ENCODE results near the gene MEGF9. TPM values are rescaled to one million over a fixed set of nuclear protein-coding genes. Genes with fewer than 3 reads are reported as not detected.

MEGF9 gene
- total RNA-seq, 2 donors from 2014 or later = 5.0 to 10.7 TPM

- no peaks in the 10 kb centered on the region for H3K36me3 Mint-ChIP-seq (ENCODE audit: low read depth)
- H3K9ac ChIP-seq (ENCODE audit: extremely low read depth, low read length, poor library complexity, severe bottlenecking) = no peak overlapping the region
- no peaks in the 10 kb centered on the region for H3K4me1 ChIP-seq (ENCODE audit: control insufficient read depth, insufficient read depth, low read length)
- H3K4me3 ChIP-seq (ENCODE audit: low read length) = no peak overlapping the region
- no peaks in the 10 kb centered on the region for H3K9me3 Mint-ChIP-seq
- TF ChIP-seq, protein P1, sequence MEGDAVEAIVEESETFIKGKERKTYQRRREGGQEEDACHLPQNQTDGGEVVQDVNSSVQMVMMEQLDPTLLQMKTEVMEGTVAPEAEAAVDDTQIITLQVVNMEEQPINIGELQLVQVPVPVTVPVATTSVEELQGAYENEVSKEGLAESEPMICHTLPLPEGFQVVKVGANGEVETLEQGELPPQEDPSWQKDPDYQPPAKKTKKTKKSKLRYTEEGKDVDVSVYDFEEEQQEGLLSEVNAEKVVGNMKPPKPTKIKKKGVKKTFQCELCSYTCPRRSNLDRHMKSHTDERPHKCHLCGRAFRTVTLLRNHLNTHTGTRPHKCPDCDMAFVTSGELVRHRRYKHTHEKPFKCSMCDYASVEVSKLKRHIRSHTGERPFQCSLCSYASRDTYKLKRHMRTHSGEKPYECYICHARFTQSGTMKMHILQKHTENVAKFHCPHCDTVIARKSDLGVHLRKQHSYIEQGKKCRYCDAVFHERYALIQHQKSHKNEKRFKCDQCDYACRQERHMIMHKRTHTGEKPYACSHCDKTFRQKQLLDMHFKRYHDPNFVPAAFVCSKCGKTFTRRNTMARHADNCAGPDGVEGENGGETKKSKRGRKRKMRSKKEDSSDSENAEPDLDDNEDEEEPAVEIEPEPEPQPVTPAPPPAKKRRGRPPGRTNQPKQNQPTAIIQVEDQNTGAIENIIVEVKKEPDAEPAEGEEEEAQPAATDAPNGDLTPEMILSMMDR (conservative IDR thresholded peaks at IDR 0.05) = no peak
- H3K4me3 Mint-ChIP-seq = no peak overlapping the region
- no peaks in the 10 kb centered on the region for H3K4me1 Mint-ChIP-seq
- no peak overlapping the region for H3K27ac ChIP-seq (ENCODE audit: low read depth, low read length)
- no peaks in the 10 kb centered on the region for H3K27me3 Mint-ChIP-seq (ENCODE audit: insufficient read depth)
- no peaks in the 10 kb centered on the region for H3K9me3 ChIP-seq (ENCODE audit: control insufficient read depth, low read length)
- 91 to 98% methylated on average over 6 of the region's 6 CpGs for WGBS, 2 experiments (ENCODE audit: insufficient coverage in 1 of 2, insufficient read length in 1 of 2)
- DNase-seq = no peak
- no peak overlapping the region for H3K27ac Mint-ChIP-seq
- no peaks in the 10 kb centered on the region for H3K36me3 ChIP-seq (ENCODE audit: control insufficient read depth, insufficient read depth, low read length)
- H3K27me3 ChIP-seq (ENCODE audit: control insufficient read depth, insufficient read depth, low read length, poor library complexity, severe bottlenecking) = no peaks in the 10 kb centered on the region
Observed at GRCh38 chr9:120625222-120625621, 89.0 kb downstream of the MEGF9 start.

DNA sequence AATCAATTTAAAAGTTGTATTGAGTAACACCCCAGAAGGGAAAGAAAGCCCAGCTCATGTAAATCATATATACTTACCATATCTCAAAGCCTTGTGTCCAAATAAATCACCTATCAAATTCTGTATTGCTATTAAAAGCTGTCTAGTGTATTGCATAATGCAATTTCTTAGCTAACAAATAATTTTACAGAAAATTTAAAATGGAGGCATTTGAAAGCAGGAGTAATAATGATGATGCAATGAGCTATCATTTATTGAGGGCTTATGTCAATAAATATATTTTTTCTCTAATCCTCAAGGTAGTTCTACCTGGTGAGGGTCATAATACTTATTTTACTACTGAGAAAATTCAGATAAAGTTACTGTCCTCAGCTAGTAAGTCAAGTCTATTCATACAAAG is 91.5 kb downstream of the MEGF9 start:
- Mint-ChIP-seq H3K27ac (no peak overlapping the region), H3K36me3 (ENCODE audit: low read depth) (no peaks in the 10 kb centered on the region), H3K27me3 (ENCODE audit: insufficient read depth) (no peaks in the 10 kb centered on the region), H3K4me1 (peaks cover 3% of the 10 kb centered on the region), H3K9me3 (no peaks in the 10 kb centered on the region), H3K4me3 (no peak overlapping the region)
- no peak overlapping the region for H3K9ac ChIP-seq (ENCODE audit: extremely low read depth, low read length, poor library complexity, severe bottlenecking)
- H3K27me3 ChIP-seq (ENCODE audit: control insufficient read depth, insufficient read depth, low read length, poor library complexity, severe bottlenecking) = no peaks in the 10 kb centered on the region
- no peaks in the 10 kb centered on the region for H3K9me3 ChIP-seq (ENCODE audit: control insufficient read depth, low read length)
- no peaks in the 10 kb centered on the region for H3K4me1 ChIP-seq (ENCODE audit: control insufficient read depth, insufficient read depth, low read length)
- DNase-seq = no peak
- H3K27ac ChIP-seq (ENCODE audit: low read depth, low read length) = no peak overlapping the region
- TF ChIP-seq, protein P1 (conservative IDR thresholded peaks at IDR 0.05) = no peak
- no peak overlapping the region for H3K4me3 ChIP-seq (ENCODE audit: low read length)
- H3K36me3 ChIP-seq (ENCODE audit: control insufficient read depth, insufficient read depth, low read length) = no peaks in the 10 kb centered on the region

- Histone ChIP-seq H3K9ac (ENCODE audit: extremely low read depth, low read length, poor library complexity, severe bottlenecking) (no peak overlapping the region), H3K9me3 (ENCODE audit: control insufficient read depth, low read length) (no peaks in the 10 kb centered on the region), H3K36me3 (ENCODE audit: control insufficient read depth, insufficient read depth, low read length) (no peaks in the 10 kb centered on the region), H3K4me1 (ENCODE audit: control insufficient read depth, insufficient read depth, low read length) (no peaks in the 10 kb centered on the region), H3K4me3 (ENCODE audit: low read length) (no peak overlapping the region), H3K27me3 (ENCODE audit: control insufficient read depth, insufficient read depth, low read length, poor library complexity, severe bottlenecking) (no peaks in the 10 kb centered on the region), H3K27ac (ENCODE audit: low read depth, low read length) (no peak overlapping the region)
- H3K36me3 Mint-ChIP-seq (ENCODE audit: low read depth) = no peaks in the 10 kb centered on the region
- peaks cover 3% of the 10 kb centered on the region for H3K4me1 Mint-ChIP-seq
- TF ChIP-seq, protein P1 (conservative IDR thresholded peaks at IDR 0.05) = no peak
- no peak overlapping the region for H3K4me3 Mint-ChIP-seq
- H3K27ac Mint-ChIP-seq = no peak overlapping the region
- no peaks in the 10 kb centered on the region for H3K9me3 Mint-ChIP-seq
- 92% methylated on average over 1 of the region's 1 CpG; no CpG with 5 or more reads in 1 of the 2 experiments for WGBS, 2 experiments (ENCODE audit: insufficient coverage in 1 of 2, insufficient read length in 1 of 2)
- H3K27me3 Mint-ChIP-seq (ENCODE audit: insufficient read depth) = no peaks in the 10 kb centered on the region
- DNase-seq = no peak
Observed at GRCh38 chr9:120621941-120622340, 92.3 kb downstream of the MEGF9 start.
